Right ventricle myocardium inferior (tissue), 1 donor: Measurements from ENCODE around the gene RNF152. TPM values are rescaled to one million over a fixed set of nuclear protein-coding genes. Genes with fewer than 3 reads are reported as not detected.
"Not testable (repeated sequence)": the region's sequence is repeated elsewhere in the genome, so short reads cannot be mapped to it uniquely, and the experiment has no call there.

ENCODE experiments used
- ATAC-seq: fragments of 200-7000 bp; cut with Tn5 transposase; one replicate; pipeline ENCODE4 v1.9.1; 2020; ENCODE audit warnings: mild to moderate bottlenecking, moderate library complexity
- DNase-seq: peaks from one replicate; pipeline ENCODE4 v3.0.0; 2021; ENCODE audit errors: missing footprints
- intact Hi-C: fragments of 100-400 bp; cut with DNase I; formaldehyde crosslinking; loops from one replicate; pipeline ENCODE4 v1.11.0; 2022
- total RNA-seq: library from RNA; stranded (reverse); fragmentation: NEBNext Ultra II Directional; extraction: Animal tissue kit (Norgen Biotek cat#: 25700); gene quantifications from one replicate; pipeline ENCODE4 v1.2.1, GENCODE V29; 2021
- donor health status: DM: no; HTN: yes; CAD: no; lungs with severe emphysema.

RNF152 gene
- total RNA-seq, 1 donor from 2014 or later = 12.6 TPM

DNA sequence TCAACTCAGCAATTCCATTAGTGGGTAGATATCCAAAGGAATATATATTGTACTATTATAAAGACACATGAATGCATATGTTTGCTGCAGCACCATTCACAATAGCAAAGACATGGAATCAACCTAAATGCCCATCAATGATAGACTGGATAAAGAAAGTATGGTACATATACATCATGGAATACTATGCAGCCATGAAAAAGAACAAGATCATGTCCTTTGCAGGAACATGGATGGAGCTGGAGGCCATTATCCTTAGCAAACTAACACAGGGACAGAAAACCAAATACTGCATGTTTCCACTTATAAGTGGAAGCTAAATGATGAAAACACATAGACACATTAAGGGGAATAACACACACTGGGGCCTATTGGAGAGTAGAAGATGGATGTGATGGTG lies 116.6 kb downstream of the RNF152 start:
- DNase-seq, ATAC-seq, intact Hi-C loops: not testable (repeated sequence)

- DNase-seq (no peak), ATAC-seq (no peak)
- intact Hi-C loops = no loop called here
These were observed 118.0 kb downstream of the RNF152 start for GRCh38 chr18:61774846-61775245.

GRCh38 chr18:61772293-61772848 lies 120.4 kb downstream of the RNF152 start:
- intact Hi-C loops = no loop called here
- no peak for DNase-seq
- no peak for ATAC-seq

GRCh38 chr18:61771861-61772260 lies 120.9 kb downstream of the RNF152 start:
- no peak for ATAC-seq
- intact Hi-C loops = no loop called here

GRCh38 chr18:61770279-61770678 lies 122.5 kb downstream of the RNF152 start:
- DNase-seq = no peak
- no peak for ATAC-seq
- intact Hi-C loops = no loop called here

More at GRCh38 chr18:61771861-61772260, 120.9 kb downstream of the RNF152 start:
- no peak for DNase-seq

- ATAC-seq = no peak
- no peak for DNase-seq
- intact Hi-C loops = no loop called here
These were observed 126.4 kb downstream of the RNF152 start for GRCh38 chr18:61766266-61766884.

GRCh38 chr18:61765097-61765496 lies 127.7 kb downstream of the RNF152 start:
- DNase-seq = no peak
- intact Hi-C loops = no loop called here
- ATAC-seq = peak; percentile 37

GRCh38 chr18:61764381-61764780 lies 128.4 kb downstream of the RNF152 start:
- intact Hi-C loops = no loop called here
- DNase-seq = no peak
- ATAC-seq = no peak

DNA sequence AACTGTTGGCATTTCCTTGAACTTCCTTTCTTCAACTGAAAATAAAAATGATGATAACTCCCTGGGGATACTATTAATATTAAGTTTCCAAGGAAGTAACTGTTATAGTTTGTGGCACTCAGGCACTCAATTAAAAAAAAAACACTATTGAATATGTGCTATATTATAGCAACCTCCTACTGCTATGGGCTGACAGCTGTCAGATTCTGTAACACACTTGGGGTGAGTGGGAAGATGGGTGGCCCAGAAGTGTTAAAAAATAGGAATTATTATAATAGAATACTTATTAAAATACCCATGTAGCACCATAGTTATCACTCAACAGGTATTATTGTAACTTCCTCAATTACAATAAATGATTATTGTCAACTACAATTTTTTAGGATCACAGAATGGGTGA lies 130.9 kb downstream of the RNF152 start:
- DNase-seq = no peak
- intact Hi-C loops = no loop called here

More for the DNA sequence above, 130.9 kb downstream of the RNF152 start:
- ATAC-seq = no peak
